HepG2 (cell line): ENCODE measurements around the gene HYCC2. TPM values are rescaled to one million over a fixed set of nuclear protein-coding genes. Genes with fewer than 3 reads are reported as not detected.

Source experiments
- ARID3A ChIP-seq: IDR thresholded peaks from 2 replicates; pipeline ENCODE4 v1.6.1; 2012; ENCODE audit warnings: low read depth, low read length, improper control_type of control experiment
- ARNT2 ChIP-seq: sonication (generic); formaldehyde crosslinking; IDR thresholded peaks from 2 replicates; pipeline ENCODE4 v1.8.0; 2022; ENCODE audit warnings: mild to moderate bottlenecking, low read depth, missing genetic modification reagents, moderate library complexity
- CEBPB ChIP-seq: IDR thresholded peaks from 2 replicates; pipeline ENCODE4 v1.6.1; 2011; ENCODE audit warnings: low read depth, low read length, improper control_type of control experiment, borderline replicate concordance
- CENPBD1 ChIP-seq: sonication (generic); formaldehyde crosslinking; IDR thresholded peaks from 2 replicates; pipeline ENCODE4 v1.8.0; 2022; ENCODE audit warnings: missing genetic modification reagents, low read depth, mild to moderate bottlenecking, borderline replicate concordance
- HBP1 ChIP-seq: IDR thresholded peaks from 2 replicates; pipeline ENCODE4 v1.6.1; 2016; ENCODE audit warnings: low read depth, control low read depth
- MAFF ChIP-seq: IDR thresholded peaks from 2 replicates; pipeline ENCODE4 v1.6.1; 2011; ENCODE audit warnings: low read depth, low read length, improper control_type of control experiment
- MED13 ChIP-seq: sonication (generic); formaldehyde crosslinking; IDR thresholded peaks from 2 replicates; pipeline ENCODE4 v1.5.0; 2020; ENCODE audit warnings: missing genetic modification reagents
- MNT ChIP-seq: fragments of 450-650 bp; IDR thresholded peaks from 2 replicates; pipeline ENCODE4 v1.6.1; 2016
- PAWR ChIP-seq: sonication (generic); formaldehyde crosslinking; IDR thresholded peaks from 2 replicates; pipeline ENCODE4 v1.4.0; 2020; ENCODE audit warnings: missing genetic modification reagents, mild to moderate bottlenecking, borderline replicate concordance
- RERE ChIP-seq: IDR thresholded peaks from 2 replicates; pipeline ENCODE4 v1.6.1; 2016; ENCODE audit warnings: low read depth, missing genetic modification reagents, missing compliant biosample characterization
- SETDB1 ChIP-seq: sonication (generic); formaldehyde crosslinking; IDR thresholded peaks from 2 replicates; pipeline ENCODE4 v1.5.1; 2020; ENCODE audit warnings: missing genetic modification reagents, mild to moderate bottlenecking, borderline replicate concordance
- SRSF4 ChIP-seq: fragments of 200-400 bp; formaldehyde crosslinking; IDR thresholded peaks from one replicate; pipeline ENCODE4 v1.6.1; 2018; ENCODE audit warnings: mild to moderate bottlenecking, low read depth, low read length, moderate library complexity; ENCODE audit not compliant: poor library complexity, severe bottlenecking
- ZNF546 ChIP-seq: sonication (generic); formaldehyde crosslinking; conservative IDR thresholded peaks from 2 replicates; pipeline ENCODE4 v1.8.1; 2023; ENCODE audit warnings: mild to moderate bottlenecking, missing genetic modification reagents
- polyA plus RNA-seq, 8 experiments: library from polyadenylated mRNA; depleted of rRNA in 3 of 8; stranded (reverse) in 7 of 8; unstranded in 1 of 8; fragments of >200 nt; fragmentation: Illumina TruSeq in 4 of 8; extraction: Trizol in 4 of 8; gene quantifications; 2 replicates each; pipeline versions ENCODE4 v1.2.1 to v1.2.3, GENCODE V29; 2011 to 2016; ENCODE audit warnings: low read depth in 4 of 8, missing spikeins in 1 of 8, mixed read lengths in 1 of 8; ENCODE audit not compliant: insufficient read depth in 1 of 8
- total RNA-seq, 5 experiments: library from RNA; depleted of rRNA; stranded (reverse); fragments of >200 nt; fragmentation: Illumina TruSeq; extraction: Trizol; gene quantifications; 2 replicates each; pipeline ENCODE4 v1.2.3, GENCODE V29; 2016; ENCODE audit warnings: low read depth in 1 of 5

Gene HYCC2
- total and polyA plus RNA-seq, 2 of the 13 experiments (the other 11 are each of a cell fraction or from before 2014, with no cell fraction given), result 4.7 to 13.9 TPM

GRCh38 chr2:201118121-201118960 lies 46.9 kb upstream of the HYCC2 start (continued):
- peak; percentile 18; the same call in 1 of the 2 replicates for TF ChIP-seq RERE (CRISPR knock-in tag)
- no peak for TF ChIP-seq PAWR (CRISPR knock-in tag)
- peak; percentile 82 for TF ChIP-seq MED13
- TF ChIP-seq MNT, result no peak
- no peak for TF ChIP-seq SETDB1
- TF ChIP-seq SRSF4, result no peak
- TF ChIP-seq CENPBD1, result no peak
- 0 out of 2 replicates have a peak, but pooled peaks have one; percentile 32 for TF ChIP-seq HBP1 (CRISPR knock-in tag)
- peak; percentile 73 for TF ChIP-seq ARID3A
- no peak; the same call in 1 of the 2 replicates for TF ChIP-seq ZNF546 (CRISPR knock-in tag)
- TF ChIP-seq MAFF, result no peak
- TF ChIP-seq CEBPB, result no peak
- peak; percentile 82 for TF ChIP-seq ARNT2 (CRISPR knock-in tag)
